ENCODE data around the gene ALDH3A2. TPM values are rescaled to one million over a fixed set of nuclear protein-coding genes. Genes with fewer than 3 reads are reported as not detected.
"Not testable (repeated sequence)": the region's sequence is repeated elsewhere in the genome, so short reads cannot be mapped to it uniquely, and the experiment has no call there.

The ALDH3A2 gene
- total RNA-seq, 2 donors from 2014 or later: 26.9 to 60.1 TPM

DNA sequence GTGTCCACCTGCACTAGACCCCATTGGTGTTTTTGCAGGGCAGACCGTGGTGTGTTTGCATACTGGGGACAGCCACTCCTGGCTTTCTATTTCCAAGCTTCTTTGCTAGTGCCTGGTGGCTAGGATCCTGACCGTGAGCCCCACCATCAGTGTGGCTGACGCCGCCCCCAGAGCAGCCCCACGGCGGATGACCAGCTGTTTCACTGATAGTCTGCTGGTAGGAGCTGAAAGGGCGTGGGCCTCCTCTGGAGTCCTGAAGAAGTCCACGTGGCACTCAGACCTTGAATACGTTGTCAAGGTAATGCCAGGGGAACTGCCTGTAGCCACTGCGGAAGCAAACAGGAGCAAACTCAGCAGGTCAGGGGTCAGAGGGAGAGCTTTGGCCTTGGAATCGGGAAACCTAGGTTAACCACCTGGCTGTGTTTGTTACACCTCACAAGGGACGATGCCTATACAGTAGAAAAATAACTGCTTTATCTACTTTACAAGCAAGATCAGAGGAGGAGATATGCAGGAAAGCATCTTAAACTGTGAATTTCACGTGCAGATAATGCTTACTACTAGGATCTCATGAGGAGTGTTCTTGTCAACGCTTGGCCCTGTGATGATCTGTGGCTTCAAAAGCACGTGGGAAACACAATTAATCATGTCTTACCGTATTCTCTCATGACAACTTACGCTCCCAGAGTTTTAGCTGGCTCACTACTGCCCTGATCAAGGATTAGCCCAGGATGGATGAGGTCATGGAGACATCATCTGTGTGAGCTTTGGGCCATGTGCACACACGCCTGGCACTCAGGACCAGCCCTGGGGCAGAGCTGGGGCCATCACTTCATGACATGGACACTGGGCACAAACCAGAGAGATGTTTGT is 30.3 kb downstream of the ALDH3A2 start:
- Histone ChIP-seq H3K36me3 (ENCODE audit: control insufficient read depth, insufficient read depth, low read length) (peaks cover 59% of the 10 kb centered on the region), H3K27me3 (ENCODE audit: control insufficient read depth, insufficient read depth, low read length, poor library complexity, severe bottlenecking) (no peaks in the 10 kb centered on the region), H3K4me3 (ENCODE audit: low read length) (peak overlapping the region; percentile 13), H3K27ac (ENCODE audit: low read depth, low read length) (no peak overlapping the region), H3K9me3 (ENCODE audit: control insufficient read depth, low read length) (peaks cover 43% of the 10 kb centered on the region), H3K4me1 (ENCODE audit: control insufficient read depth, insufficient read depth, low read length) (no peaks in the 10 kb centered on the region), H3K9ac (ENCODE audit: extremely low read depth, low read length, poor library complexity, severe bottlenecking) (no peak overlapping the region)
- H3K36me3 Mint-ChIP-seq (ENCODE audit: low read depth): peaks cover 75% of the 10 kb centered on the region
- no peaks in the 10 kb centered on the region for H3K4me1 Mint-ChIP-seq
- TF ChIP-seq, protein P1, sequence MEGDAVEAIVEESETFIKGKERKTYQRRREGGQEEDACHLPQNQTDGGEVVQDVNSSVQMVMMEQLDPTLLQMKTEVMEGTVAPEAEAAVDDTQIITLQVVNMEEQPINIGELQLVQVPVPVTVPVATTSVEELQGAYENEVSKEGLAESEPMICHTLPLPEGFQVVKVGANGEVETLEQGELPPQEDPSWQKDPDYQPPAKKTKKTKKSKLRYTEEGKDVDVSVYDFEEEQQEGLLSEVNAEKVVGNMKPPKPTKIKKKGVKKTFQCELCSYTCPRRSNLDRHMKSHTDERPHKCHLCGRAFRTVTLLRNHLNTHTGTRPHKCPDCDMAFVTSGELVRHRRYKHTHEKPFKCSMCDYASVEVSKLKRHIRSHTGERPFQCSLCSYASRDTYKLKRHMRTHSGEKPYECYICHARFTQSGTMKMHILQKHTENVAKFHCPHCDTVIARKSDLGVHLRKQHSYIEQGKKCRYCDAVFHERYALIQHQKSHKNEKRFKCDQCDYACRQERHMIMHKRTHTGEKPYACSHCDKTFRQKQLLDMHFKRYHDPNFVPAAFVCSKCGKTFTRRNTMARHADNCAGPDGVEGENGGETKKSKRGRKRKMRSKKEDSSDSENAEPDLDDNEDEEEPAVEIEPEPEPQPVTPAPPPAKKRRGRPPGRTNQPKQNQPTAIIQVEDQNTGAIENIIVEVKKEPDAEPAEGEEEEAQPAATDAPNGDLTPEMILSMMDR (conservative IDR thresholded peaks at IDR 0.05): no peak
- no peak overlapping the region for H3K4me3 Mint-ChIP-seq
- no peaks in the 10 kb centered on the region for H3K27me3 Mint-ChIP-seq (ENCODE audit: insufficient read depth)
- no peak overlapping the region for H3K27ac Mint-ChIP-seq
- no peak for DNase-seq
- peaks cover 44% of the 10 kb centered on the region for H3K9me3 Mint-ChIP-seq
- WGBS, 2 experiments (ENCODE audit: insufficient coverage in 1 of 2, insufficient read length in 1 of 2): 94% methylated on average over 16 to 18 of the region's 18 CpGs

DNA sequence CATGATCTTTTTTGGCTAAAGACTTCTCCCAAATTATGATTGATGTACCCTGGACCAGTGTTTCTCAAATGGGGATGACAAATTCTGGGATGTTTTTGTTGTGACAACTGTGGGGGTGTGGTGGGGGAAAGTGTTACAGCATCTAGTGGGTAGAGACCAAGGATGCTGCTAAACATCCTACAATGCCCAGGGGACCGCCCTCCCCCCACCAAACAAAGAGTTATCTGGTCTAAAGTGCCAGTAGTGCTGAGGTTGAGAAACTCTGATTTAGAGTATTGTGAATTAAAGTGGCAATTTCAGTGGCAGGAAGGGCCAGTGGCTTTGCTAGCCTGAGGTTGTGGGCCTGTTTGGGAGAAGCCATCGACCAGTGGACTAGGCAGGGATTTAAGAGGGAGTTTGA is 34.6 kb downstream of the ALDH3A2 start:
- H3K36me3 Mint-ChIP-seq (ENCODE audit: low read depth): peaks cover 56% of the 10 kb centered on the region
- no peaks in the 10 kb centered on the region for H3K27me3 Mint-ChIP-seq (ENCODE audit: insufficient read depth)
- no peaks in the 10 kb centered on the region for H3K27me3 ChIP-seq (ENCODE audit: control insufficient read depth, insufficient read depth, low read length, poor library complexity, severe bottlenecking)
- DNase-seq: no peak
- H3K9ac ChIP-seq (ENCODE audit: extremely low read depth, low read length, poor library complexity, severe bottlenecking): no peak overlapping the region
- 86 to 100% methylated on average over 1 to 2 of the region's 2 CpGs for WGBS, 2 experiments (ENCODE audit: insufficient coverage in 1 of 2, insufficient read length in 1 of 2)
- H3K4me1 Mint-ChIP-seq: no peaks in the 10 kb centered on the region
- H3K4me1 ChIP-seq (ENCODE audit: control insufficient read depth, insufficient read depth, low read length): no peaks in the 10 kb centered on the region
- H3K4me3 Mint-ChIP-seq: no peak overlapping the region
- no peak overlapping the region for H3K4me3 ChIP-seq (ENCODE audit: low read length)
- TF ChIP-seq, protein P1 (conservative IDR thresholded peaks at IDR 0.05): no peak
- no peak overlapping the region for H3K27ac ChIP-seq (ENCODE audit: low read depth, low read length)
- peaks cover 29% of the 10 kb centered on the region for H3K9me3 Mint-ChIP-seq
- peaks cover 27% of the 10 kb centered on the region for H3K9me3 ChIP-seq (ENCODE audit: control insufficient read depth, low read length)
- peaks cover 18% of the 10 kb centered on the region for H3K36me3 ChIP-seq (ENCODE audit: control insufficient read depth, insufficient read depth, low read length)
- H3K27ac Mint-ChIP-seq: no peak overlapping the region

DNA sequence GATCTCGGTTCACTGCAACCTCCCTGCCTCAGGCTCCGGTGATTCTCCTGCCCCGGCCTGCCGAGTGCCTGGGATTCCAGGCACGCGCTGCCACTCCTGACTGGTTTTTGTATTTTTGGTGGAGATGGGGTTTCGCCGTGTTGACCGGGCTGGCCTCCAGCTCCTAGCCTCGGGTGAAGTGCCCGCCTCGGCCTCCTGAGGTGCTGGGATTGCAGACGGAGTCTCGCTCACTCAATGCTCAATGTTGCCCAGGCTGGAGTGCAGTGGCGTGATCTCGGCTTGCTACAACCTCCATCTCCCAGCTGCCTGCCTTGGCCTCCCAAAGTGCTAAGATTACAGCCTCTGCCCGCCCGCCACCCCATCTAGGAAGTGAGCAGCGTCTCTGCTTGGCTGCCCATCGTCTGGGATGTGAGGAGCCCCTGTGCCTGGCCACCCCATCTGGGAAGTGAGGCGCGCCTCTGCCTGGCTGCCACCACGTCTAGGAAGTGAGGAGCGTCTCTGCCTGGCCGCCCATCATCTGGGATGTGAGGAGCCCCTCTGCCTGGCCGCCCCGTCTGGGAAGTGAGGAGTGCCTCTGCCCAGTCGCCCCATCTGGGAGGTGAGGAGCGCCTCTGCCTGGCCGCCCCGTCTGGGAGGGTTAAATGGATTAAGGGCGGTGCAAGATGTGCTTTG is 36.5 kb downstream of the ALDH3A2 start:
- not testable (repeated sequence) for H3K9ac ChIP-seq (ENCODE audit: extremely low read depth, low read length, poor library complexity, severe bottlenecking); DNase-seq; H3K27me3 ChIP-seq (ENCODE audit: control insufficient read depth, insufficient read depth, low read length, poor library complexity, severe bottlenecking); H3K4me3 Mint-ChIP-seq; H3K4me3 ChIP-seq (ENCODE audit: low read length); H3K27ac ChIP-seq (ENCODE audit: low read depth, low read length); H3K27ac Mint-ChIP-seq; H3K4me1 Mint-ChIP-seq; H3K36me3 ChIP-seq (ENCODE audit: control insufficient read depth, insufficient read depth, low read length); H3K27me3 Mint-ChIP-seq (ENCODE audit: insufficient read depth); H3K4me1 ChIP-seq (ENCODE audit: control insufficient read depth, insufficient read depth, low read length)
- 89% methylated on average over 25 of the region's 32 CpGs; no CpG with 5 or more reads in 1 of the 2 experiments for WGBS, 2 experiments (ENCODE audit: insufficient coverage in 1 of 2, insufficient read length in 1 of 2)
- H3K9me3 Mint-ChIP-seq: peaks cover 34% of the 10 kb centered on the region
- peaks cover 48% of the 10 kb centered on the region for H3K36me3 Mint-ChIP-seq (ENCODE audit: low read depth)
- peaks cover 19% of the 10 kb centered on the region for H3K9me3 ChIP-seq (ENCODE audit: control insufficient read depth, low read length)
